Measurements from ENCODE around the gene LCE1B.

GRCh38 chr1:152801333-152801732 is 10.4 kb upstream of the LCE1B start:
- TF ChIP-seq POLR2A (IDR thresholded peaks at IDR 0.05; ENCODE audit: low read length) (no peak), GATA1 (IDR thresholded peaks at IDR 0.05; ENCODE audit: low read depth, low read length) (no peak)
